ENCODE measurements around the gene IMPDH2.

The IMPDH2 gene

DNA sequence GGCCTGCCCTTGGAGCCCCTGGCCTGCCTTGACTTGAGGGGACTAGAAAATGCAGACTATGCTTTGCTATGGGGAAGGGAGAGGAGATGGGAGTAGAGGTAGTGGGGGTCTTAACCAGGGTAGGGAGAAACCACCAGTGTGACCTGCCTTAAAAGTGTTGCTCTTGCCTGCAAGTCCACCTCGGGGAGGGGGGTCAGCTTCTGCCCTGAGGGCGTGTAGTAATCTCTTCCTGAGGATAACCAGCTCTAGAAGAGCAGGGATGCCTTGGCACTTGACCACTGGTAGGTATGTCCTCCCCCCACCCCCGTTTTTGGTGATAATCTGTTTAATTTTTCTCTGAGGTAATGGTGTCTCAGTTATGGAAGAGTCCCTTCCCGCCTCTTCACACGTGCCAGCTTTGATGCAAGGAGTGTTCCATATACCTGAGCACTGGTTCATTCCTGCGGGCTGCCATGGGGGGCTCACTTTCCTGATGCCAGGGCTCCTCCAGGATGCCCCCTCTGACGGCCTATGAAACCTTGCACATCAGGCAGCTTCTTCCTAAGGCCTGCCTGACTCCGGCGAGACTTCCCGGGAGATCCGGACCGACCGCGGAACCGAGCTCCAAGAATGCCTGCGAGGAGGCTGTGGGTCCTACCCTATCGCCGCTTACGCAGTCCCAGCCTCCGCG is 39.9 kb downstream of the IMPDH2 start (continued):
- TF ChIP-seq GLIS2 (tag by site-specific recombination; IDR thresholded peaks at IDR 0.05) (peak; percentile 72), ZFP69B (tag by site-specific recombination; IDR thresholded peaks at IDR 0.05) (peak; percentile 98)

DNA sequence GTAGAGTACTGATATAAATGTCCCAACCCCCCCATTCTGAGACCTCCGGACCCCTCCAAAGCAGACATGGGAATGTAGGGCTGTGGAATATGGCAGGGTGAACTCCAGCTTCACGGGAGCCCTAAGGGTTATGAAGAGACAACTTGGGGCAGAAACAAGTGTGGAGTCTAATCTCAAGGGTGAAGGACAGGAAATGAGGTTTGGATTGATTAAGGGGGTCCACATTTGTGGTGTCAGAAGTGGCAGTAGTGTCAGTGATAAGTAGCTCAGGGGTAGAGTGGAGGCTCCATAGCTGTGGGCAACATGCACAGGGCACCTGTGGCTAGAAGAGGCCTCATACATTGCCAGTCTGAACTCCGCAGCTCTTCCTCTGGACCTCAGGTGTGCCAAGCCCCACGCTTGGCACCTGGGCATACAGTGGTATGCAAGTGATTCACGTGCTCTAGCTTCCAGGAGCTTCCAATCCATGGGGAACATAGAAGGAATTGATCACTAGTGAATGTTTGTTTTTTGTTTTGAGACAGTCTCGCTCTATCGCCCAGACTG is 43.3 kb downstream of the IMPDH2 start:
- peaks cover 0 to 58% of the 10 kb centered on the region in 2 experiments for H3K36me3 ChIP-seq (ENCODE audit: control insufficient read depth in 2 of 2, insufficient read depth in 1 of 2, low read length in 2 of 2)
- TF ChIP-seq ZNF114 (tag by site-specific recombination; IDR thresholded peaks at IDR 0.05): no peak
- TF ChIP-seq OSR2 (tag by site-specific recombination; IDR thresholded peaks at IDR 0.05): no peak
- no peak for TF ChIP-seq ZNF416 (tag by site-specific recombination; IDR thresholded peaks at IDR 0.05)
- no peak for TF ChIP-seq IKZF3 (tag by site-specific recombination; IDR thresholded peaks at IDR 0.05)
- TF ChIP-seq, protein P1, sequence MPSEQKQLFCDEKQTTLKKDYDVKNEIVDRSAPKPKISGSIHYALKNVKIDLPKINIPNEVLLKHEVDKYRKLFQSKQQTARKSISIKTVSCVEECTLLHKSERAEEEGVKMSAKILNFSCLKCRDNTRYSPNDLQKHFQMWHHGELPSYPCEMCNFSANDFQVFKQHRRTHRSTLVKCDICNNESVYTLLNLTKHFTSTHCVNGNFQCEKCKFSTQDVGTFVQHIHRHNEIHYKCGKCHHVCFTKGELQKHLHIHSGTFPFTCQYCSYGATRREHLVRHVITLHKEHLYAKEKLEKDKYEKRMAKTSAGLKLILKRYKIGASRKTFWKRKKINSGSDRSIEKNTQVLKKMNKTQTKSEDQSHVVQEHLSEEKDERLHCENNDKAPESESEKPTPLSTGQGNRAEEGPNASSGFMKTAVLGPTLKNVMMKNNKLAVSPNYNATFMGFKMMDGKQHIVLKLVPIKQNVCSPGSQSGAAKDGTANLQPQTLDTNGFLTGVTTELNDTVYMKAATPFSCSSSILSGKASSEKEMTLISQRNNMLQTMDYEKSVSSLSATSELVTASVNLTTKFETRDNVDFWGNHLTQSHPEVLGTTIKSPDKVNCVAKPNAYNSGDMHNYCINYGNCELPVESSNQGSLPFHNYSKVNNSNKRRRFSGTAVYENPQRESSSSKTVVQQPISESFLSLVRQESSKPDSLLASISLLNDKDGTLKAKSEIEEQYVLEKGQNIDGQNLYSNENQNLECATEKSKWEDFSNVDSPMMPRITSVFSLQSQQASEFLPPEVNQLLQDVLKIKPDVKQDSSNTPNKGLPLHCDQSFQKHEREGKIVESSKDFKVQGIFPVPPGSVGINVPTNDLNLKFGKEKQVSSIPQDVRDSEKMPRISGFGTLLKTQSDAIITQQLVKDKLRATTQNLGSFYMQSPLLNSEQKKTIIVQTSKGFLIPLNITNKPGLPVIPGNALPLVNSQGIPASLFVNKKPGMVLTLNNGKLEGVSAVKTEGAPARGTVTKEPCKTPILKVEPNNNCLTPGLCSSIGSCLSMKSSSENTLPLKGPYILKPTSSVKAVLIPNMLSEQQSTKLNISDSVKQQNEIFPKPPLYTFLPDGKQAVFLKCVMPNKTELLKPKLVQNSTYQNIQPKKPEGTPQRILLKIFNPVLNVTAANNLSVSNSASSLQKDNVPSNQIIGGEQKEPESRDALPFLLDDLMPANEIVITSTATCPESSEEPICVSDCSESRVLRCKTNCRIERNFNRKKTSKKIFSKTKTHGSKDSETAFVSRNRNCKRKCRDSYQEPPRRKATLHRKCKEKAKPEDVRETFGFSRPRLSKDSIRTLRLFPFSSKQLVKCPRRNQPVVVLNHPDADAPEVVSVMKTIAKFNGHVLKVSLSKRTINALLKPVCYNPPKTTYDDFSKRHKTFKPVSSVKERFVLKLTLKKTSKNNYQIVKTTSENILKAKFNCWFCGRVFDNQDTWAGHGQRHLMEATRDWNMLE (tag by site-specific recombination; conservative IDR thresholded peaks at IDR 0.05; ENCODE audit: low read depth): no peak
- TF ChIP-seq, protein P2, sequence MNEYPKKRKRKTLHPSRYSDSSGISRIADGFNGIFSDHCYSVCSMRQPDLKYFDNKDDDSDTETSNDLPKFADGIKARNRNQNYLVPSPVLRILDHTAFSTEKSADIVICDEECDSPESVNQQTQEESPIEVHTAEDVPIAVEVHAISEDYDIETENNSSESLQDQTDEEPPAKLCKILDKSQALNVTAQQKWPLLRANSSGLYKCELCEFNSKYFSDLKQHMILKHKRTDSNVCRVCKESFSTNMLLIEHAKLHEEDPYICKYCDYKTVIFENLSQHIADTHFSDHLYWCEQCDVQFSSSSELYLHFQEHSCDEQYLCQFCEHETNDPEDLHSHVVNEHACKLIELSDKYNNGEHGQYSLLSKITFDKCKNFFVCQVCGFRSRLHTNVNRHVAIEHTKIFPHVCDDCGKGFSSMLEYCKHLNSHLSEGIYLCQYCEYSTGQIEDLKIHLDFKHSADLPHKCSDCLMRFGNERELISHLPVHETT (tag by site-specific recombination; IDR thresholded peaks at IDR 0.05): no peak
- TF ChIP-seq, protein P3, sequence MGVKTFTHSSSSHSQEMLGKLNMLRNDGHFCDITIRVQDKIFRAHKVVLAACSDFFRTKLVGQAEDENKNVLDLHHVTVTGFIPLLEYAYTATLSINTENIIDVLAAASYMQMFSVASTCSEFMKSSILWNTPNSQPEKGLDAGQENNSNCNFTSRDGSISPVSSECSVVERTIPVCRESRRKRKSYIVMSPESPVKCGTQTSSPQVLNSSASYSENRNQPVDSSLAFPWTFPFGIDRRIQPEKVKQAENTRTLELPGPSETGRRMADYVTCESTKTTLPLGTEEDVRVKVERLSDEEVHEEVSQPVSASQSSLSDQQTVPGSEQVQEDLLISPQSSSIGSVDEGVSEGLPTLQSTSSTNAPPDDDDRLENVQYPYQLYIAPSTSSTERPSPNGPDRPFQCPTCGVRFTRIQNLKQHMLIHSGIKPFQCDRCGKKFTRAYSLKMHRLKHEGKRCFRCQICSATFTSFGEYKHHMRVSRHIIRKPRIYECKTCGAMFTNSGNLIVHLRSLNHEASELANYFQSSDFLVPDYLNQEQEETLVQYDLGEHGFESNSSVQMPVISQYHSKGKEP (tag by site-specific recombination; IDR thresholded peaks at IDR 0.05): no peak
- TF ChIP-seq, protein P4, sequence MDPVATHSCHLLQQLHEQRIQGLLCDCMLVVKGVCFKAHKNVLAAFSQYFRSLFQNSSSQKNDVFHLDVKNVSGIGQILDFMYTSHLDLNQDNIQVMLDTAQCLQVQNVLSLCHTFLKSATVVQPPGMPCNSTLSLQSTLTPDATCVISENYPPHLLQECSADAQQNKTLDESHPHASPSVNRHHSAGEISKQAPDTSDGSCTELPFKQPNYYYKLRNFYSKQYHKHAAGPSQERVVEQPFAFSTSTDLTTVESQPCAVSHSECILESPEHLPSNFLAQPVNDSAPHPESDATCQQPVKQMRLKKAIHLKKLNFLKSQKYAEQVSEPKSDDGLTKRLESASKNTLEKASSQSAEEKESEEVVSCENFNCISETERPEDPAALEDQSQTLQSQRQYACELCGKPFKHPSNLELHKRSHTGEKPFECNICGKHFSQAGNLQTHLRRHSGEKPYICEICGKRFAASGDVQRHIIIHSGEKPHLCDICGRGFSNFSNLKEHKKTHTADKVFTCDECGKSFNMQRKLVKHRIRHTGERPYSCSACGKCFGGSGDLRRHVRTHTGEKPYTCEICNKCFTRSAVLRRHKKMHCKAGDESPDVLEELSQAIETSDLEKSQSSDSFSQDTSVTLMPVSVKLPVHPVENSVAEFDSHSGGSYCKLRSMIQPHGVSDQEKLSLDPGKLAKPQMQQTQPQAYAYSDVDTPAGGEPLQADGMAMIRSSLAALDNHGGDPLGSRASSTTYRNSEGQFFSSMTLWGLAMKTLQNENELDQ (tag by site-specific recombination; IDR thresholded peaks at IDR 0.05; ENCODE audit: low read depth): no peak
- TF ChIP-seq ZNF560 (tag by site-specific recombination; IDR thresholded peaks at IDR 0.05; ENCODE audit: borderline replicate concordance): no peak
- TF ChIP-seq ZEB2 (tag by site-specific recombination; IDR thresholded peaks at IDR 0.05): no peak
- TF ChIP-seq ZNF76 (tag by site-specific recombination; IDR thresholded peaks at IDR 0.05; ENCODE audit: borderline replicate concordance, low read depth): no peak
- no peak for TF ChIP-seq EGR2 (tag by site-specific recombination; IDR thresholded peaks at IDR 0.05; ENCODE audit: low read depth)
- H3K9me3 ChIP-seq (ENCODE audit: control insufficient read depth, insufficient read depth, low read depth, low read length): no peaks in the 10 kb centered on the region
- ChIA-PET CTCF (interaction anchor here (0.6 to 1.0 kb wide), 3 partner anchors 43 to 459 kb away, joined by 3 to 5 read pairs (median 5); partner anchors contain the start of gene IMPDH2), POLR2A (interaction anchor here (0.6 to 2.7 kb wide), 2 partner anchors 28 to 590 kb away, joined by 9 to 10 read pairs; no protein-coding TSS in a partner anchor)
- H3K27ac ChIP-seq (ENCODE audit: extremely low read depth, low read depth, low read length): no peak overlapping the region
- no peak overlapping the region for H3K4me3 ChIP-seq (ENCODE audit: low read depth, low read length)
- H3K4me1 ChIP-seq (ENCODE audit: control insufficient read depth, insufficient read depth, low read length): no peaks in the 10 kb centered on the region

All from HEK293 (cell line).